GM18499 (cell line): ENCODE results near the gene TNS3.
"Not testable (repeated sequence)": the region's sequence is repeated elsewhere in the genome, so short reads cannot be mapped to it uniquely, and the experiment has no call there.

Experiments
- ATAC-seq: cut with Tn5 transposase; IDR thresholded peaks from one replicate; pipeline ENCODE4 v1.9.1; 2021; ENCODE audit warnings: moderate number of reproducible peaks; ENCODE audit not compliant: insufficient read depth, unreplicated experiment

TNS3 gene

DNA sequence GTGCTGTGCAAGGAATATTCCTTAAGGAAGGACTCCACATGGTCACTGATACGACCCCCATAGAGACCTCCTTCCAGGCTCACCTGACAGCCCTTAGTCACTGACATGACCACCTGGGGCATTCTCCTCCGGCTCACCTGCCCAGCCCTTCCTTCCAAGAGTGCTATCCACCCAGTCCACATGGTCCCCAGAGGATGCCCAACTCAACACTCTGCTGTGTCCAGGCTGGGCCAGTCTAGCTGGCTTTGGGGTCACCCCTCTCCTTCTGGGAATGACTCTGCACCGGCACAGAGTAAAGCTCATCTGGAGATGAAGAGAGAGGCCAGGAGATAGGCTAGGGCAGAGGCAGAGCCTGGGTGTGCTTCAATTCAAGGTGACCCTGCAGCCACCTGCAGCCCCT is 300.8 kb downstream of the TNS3 start:
- no peak for ATAC-seq

- no peak for ATAC-seq
Measured at GRCh38 chr7:47280114-47280513, 301.8 kb downstream of the TNS3 start.

DNA sequence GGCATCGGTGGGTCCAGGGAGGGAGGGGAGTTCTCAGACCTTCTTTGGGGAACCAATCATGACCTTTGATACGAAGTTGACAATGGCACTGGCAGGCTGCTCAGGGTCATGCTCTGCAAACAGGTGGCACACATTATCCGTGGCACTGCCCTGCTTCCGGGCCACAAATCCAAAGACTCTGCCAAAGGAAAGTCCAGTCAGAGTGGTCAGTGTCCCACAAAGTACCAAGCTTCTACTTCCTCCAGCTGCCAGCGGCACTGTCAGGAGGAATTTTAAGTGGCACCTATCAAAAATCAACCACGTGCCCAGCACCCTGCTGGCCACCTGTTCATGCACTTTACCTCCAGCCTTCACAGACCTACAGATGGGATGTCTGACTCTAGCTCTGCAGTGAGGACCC is 303.9 kb downstream of the TNS3 start:
- ATAC-seq = no peak

DNA sequence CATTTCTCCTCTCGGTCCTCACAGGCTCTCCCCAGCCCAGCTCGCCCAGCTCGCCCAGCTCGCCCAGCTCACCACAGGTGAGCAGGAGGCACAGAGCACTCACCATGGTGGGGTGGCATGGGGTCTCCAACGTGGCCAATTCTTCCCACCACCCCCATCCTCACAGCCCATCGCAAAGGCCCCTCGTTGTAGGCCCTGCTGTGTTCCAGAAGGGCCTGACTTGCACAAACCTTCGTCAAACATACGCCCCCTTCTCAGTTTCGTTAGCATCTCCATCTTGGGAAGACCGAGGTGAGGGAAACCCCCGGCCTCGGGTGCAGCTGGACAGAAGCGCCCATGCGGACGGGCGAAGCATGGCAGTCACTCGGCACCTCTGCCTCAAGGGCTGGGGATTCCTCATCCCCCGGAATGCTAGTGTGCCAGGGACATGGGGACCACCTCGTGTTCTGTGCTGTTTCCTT is 304.6 kb downstream of the TNS3 start:
- no peak for ATAC-seq

DNA sequence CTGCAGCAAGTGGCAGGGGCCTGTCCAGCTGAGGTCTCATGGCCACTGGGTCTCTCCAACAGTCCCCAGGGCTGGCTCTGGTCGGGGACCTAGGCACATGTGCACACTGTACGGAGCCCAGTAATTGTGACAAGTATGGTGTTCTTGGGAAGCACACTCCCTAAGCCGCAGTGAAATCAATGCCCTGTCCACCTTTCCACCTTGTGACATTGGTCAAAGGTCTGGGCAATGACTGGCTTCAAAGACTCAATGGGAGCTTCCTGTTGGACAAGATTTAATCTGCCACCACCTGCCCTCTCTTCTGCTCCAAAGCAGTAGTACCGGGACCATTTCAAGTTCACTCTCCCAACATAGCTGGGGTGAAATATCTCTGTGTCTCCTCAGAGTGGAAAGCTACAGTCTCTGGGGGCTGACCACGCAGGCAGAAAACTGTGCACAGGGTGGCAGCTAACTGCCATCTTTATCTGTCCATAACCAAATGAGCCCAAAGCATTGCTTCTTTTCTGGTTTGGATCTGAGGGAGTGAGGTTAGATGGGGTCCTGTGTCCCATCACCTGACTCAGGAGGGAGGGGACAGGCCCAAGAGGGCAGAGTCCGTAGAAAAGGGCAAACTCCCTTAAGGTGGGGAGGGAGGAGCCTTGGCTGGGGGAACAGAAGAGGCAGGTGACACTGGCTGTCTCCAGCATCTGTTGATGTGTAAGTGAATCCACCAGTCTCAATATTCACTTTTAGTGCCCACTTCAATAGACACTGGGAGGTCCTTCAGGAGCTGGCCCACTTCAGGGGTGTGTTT is 307.7 kb downstream of the TNS3 start:
- no peak for ATAC-seq

DNA sequence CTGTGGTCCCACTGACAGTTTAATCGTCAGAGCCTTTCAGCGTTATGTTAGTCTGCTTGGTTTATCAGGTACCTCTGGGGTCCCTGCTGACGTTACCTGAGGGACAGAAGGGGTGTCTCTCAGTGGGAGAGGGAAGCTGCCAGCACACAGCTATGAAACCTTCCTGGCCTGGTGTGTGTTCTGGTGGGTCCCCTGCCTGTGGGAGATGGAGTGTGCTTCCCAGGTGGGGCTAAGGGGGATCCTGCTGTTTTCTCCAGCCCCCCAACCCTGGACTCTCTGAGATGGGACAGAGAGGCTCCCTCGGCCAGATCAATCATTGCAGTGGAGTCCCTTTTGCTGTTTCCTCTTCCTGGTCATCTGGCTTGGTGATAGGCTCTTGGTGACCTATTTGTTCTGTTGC is 308.8 kb downstream of the TNS3 start:
- no peak for ATAC-seq

DNA sequence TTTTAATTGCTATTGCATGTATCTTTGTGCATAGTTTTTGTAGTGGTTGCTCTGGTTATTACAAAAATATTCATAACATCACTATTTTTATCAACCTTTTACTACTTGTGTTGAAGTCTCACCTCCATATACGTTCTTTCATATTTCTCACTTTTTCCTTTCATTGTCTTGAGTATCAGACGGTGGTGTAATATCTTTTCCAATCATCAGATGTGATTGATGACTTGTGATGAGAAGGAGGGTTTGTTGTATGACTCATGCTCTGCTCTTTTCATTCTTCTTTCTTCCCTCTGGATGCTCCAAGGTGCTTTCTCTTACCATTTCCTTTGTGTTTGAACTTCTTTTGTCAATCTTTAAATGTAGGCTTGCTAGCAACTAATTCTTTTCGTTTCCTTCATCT is 310.2 kb downstream of the TNS3 start:
- no peak for ATAC-seq

- no peak for ATAC-seq
Measured at GRCh38 chr7:47268851-47269836, 312.8 kb downstream of the TNS3 start.

DNA sequence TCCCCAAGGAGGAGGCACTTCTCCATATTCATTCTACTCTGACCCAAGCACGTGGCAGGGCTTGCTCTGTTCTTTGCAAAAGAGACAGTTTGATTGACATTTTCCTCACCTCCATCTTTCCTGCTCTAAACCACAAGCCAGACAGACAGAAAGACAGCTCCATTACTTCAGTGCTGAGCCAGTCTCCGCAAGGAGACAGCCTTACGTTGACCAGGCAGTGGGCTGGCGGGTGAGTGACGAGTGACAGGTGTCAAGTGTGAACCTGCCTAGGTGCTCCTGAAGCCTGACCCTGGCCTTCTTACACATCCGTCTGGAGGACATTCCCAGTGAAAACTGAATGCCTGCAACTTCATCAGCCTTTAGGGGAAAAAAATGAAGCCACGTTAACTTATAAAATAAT is 314.6 kb downstream of the TNS3 start:
- no peak for ATAC-seq

GRCh38 chr7:47266799-47267198 is 315.1 kb downstream of the TNS3 start:
- no peak for ATAC-seq

GRCh38 chr7:47266131-47266706 is 315.7 kb downstream of the TNS3 start:
- ATAC-seq = no peak

GRCh38 chr7:47265621-47266020 is 316.3 kb downstream of the TNS3 start:
- ATAC-seq = no peak

- ATAC-seq = no peak
Measured at GRCh38 chr7:47264021-47264651, 317.8 kb downstream of the TNS3 start.

- no peak for ATAC-seq
Measured at GRCh38 chr7:47262881-47263280, 319.0 kb downstream of the TNS3 start.

GRCh38 chr7:47262160-47262559 is 319.8 kb downstream of the TNS3 start:
- ATAC-seq = not testable (repeated sequence)

DNA sequence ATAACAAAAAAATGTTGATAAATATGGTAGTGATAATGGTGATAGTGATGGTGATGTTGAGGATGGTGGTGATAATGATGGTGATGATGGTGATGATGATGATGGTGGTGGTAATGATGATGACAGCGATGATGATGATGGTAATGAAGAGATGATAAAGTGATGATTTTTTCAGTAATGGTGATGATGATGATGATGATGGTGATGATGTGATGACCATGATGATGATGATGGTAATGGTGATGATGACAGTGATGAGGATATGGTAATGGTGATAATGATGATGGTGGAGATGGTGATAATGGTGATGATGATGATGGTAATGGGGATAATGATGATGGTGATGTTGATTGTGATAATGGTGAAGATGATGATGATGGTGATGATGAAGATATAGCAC is 321.6 kb downstream of the TNS3 start:
- no peak for ATAC-seq

DNA sequence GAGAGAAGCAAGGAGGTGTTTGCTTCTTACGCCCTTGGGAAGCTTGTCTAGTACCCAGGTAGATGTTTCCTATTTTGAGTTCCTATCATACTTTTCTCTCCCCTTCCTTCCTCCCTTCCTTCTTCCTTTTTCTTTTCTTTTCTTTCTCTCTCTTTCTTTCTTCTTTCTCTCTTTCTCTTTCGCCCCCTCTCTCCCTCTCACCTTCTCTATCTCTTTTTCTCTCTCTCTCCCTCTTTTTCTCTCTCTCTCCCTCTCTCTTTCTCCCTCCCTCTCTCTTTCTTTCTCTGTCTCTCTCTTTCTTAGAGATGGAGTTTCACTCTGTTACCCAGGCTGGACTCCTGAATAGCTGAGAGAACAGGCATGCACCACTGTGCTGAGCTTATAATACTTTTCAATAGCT is 322.2 kb downstream of the TNS3 start:
- no peak for ATAC-seq

GRCh38 chr7:47258798-47259197 is 323.1 kb downstream of the TNS3 start:
- no peak for ATAC-seq

- no peak for ATAC-seq
Measured at GRCh38 chr7:47256016-47256415, 325.9 kb downstream of the TNS3 start.

GRCh38 chr7:47255441-47255840 is 326.5 kb downstream of the TNS3 start:
- no peak for ATAC-seq
